Endometrial microvascular endothelial cells (primary cell): Measurements from ENCODE around the gene NRSN1. TPM values are rescaled to one million over a fixed set of nuclear protein-coding genes. Genes with fewer than 3 reads are reported as not detected.

Experiments used
- in situ Hi-C: cut with HindIII; loops from 2 replicates; pipeline ENCODE4 v1.10.0; 2017; ENCODE audit warnings: low sequenced_read_pairs, low pct_unique_long_range_greater_than_20kb; ENCODE audit errors: inconsistent ontology term
- total RNA-seq: library from RNA; depleted of rRNA; stranded (reverse); fragments of >200 nt; gene quantifications from one replicate; pipeline ENCODE4 v1.2.3, GENCODE V29; 2015; ENCODE audit errors: inconsistent ontology term

NRSN1 gene
- total RNA-seq, 1 donor from 2014 or later: not detected

GRCh38 chr6:24194978-24195700 lies 69.1 kb downstream of the NRSN1 start:
- in situ Hi-C loops: no loop called here

GRCh38 chr6:24195836-24196597 lies 70.0 kb downstream of the NRSN1 start:
- in situ Hi-C loops: no loop called here

Other genes starting within 250 kb of the NRSN1 start
- gene DCDC2, start 231.8 kb downstream of the NRSN1 start, total RNA-seq: not detected